GM19467 (cell line): ENCODE results near the gene ZNF730.
"Not testable (repeated sequence)": the region's sequence is repeated elsewhere in the genome, so short reads cannot be mapped to it uniquely, and the experiment has no call there.

Experiments used
- ATAC-seq: cut with Tn5 transposase; IDR thresholded peaks from one replicate; pipeline ENCODE4 v1.9.1; 2021; ENCODE audit warnings: mild to moderate bottlenecking, moderate library complexity; ENCODE audit not compliant: unreplicated experiment

Gene ZNF730

GRCh38 chr19:23116802-23117571, at the start of gene ZNF730:
Gene ZNF730, plus strand, starts transcription at chr19:23117025. Its CDS starts 149 bp downstream, at chr19:23117174.
- ATAC-seq = peak; percentile 93

GRCh38 chr19:23070353-23071146, 46.3 kb upstream of the ZNF730 start:
- ATAC-seq = no peak

- ATAC-seq = no peak
Observed at GRCh38 chr19:23071147-23071511, 45.7 kb upstream of the ZNF730 start.

- ATAC-seq = peak; percentile 66
Observed at GRCh38 chr19:23075031-23075733, 41.6 kb upstream of the ZNF730 start.

- not testable (repeated sequence) for ATAC-seq
Observed at GRCh38 chr19:23077776-23078175, 39.0 kb upstream of the ZNF730 start.

GRCh38 chr19:23093832-23094231, 23.0 kb upstream of the ZNF730 start:
- ATAC-seq = no peak

GRCh38 chr19:23095418-23095817, 21.4 kb upstream of the ZNF730 start:
- no peak for ATAC-seq

GRCh38 chr19:23098286-23098685, 18.5 kb upstream of the ZNF730 start:
- no peak for ATAC-seq

GRCh38 chr19:23098988-23099387, 17.8 kb upstream of the ZNF730 start:
- ATAC-seq = no peak

GRCh38 chr19:23099966-23100365, 16.9 kb upstream of the ZNF730 start:
- ATAC-seq = no peak

GRCh38 chr19:23101241-23101640, 15.6 kb upstream of the ZNF730 start:
- ATAC-seq = no peak

- ATAC-seq = no peak
Observed at GRCh38 chr19:23118400-23118799, 1.6 kb downstream of the ZNF730 start.

GRCh38 chr19:23134211-23134610, 17.4 kb downstream of the ZNF730 start:
- not testable (repeated sequence) for ATAC-seq

GRCh38 chr19:23145617-23146415, 29.0 kb downstream of the ZNF730 start:
- ATAC-seq = no peak

GRCh38 chr19:23160766-23161165, 43.9 kb downstream of the ZNF730 start:
- ATAC-seq = no peak

GRCh38 chr19:23168286-23168685, 51.5 kb downstream of the ZNF730 start:
- not testable (repeated sequence) for ATAC-seq

- no peak for ATAC-seq
Observed at GRCh38 chr19:23183251-23183650, 66.4 kb downstream of the ZNF730 start.

- no peak for ATAC-seq
Observed at GRCh38 chr19:23190341-23190740, 73.5 kb downstream of the ZNF730 start.
